HepG2 (cell line): Measurements from ENCODE around the gene TATDN2. TPM values are rescaled to one million over a fixed set of nuclear protein-coding genes. Genes with fewer than 3 reads are reported as not detected.

Experiments used
- BORCS8-MEF2B ChIP-seq: sonication (generic); formaldehyde crosslinking; IDR thresholded peaks from 2 replicates; pipeline ENCODE4 v1.8.0; 2022; ENCODE audit warnings: mild to moderate bottlenecking, missing genetic modification reagents
- CBX2 ChIP-seq, 2 experiments: fragments of 200-600 bp in 1 of 2; sonication (generic); formaldehyde crosslinking in 1 of 2; IDR thresholded peaks; 2 replicates each; pipeline versions ENCODE4 v1.7.0 to v1.8.1; 2018 to 2022; ENCODE audit warnings: low read depth in 2 of 2, low read length in 1 of 2, mild to moderate bottlenecking in 1 of 2, missing genetic modification reagents in 1 of 2
- HNF4G ChIP-seq, 2 experiments: sonication (generic) in 1 of 2; formaldehyde crosslinking in 1 of 2; IDR thresholded peaks; 2 replicates each; pipeline versions ENCODE4 v1.4.0 to v1.6.1; 2011 to 2020; ENCODE audit warnings: borderline replicate concordance in 2 of 2, low read depth in 2 of 2, mild to moderate bottlenecking in 2 of 2, low read length in 1 of 2, missing genetic modification reagents in 1 of 2, moderate library complexity in 1 of 2
- JDP2 ChIP-seq: sonication (generic); formaldehyde crosslinking; IDR thresholded peaks from 2 replicates; pipeline ENCODE4 v1.8.1; 2022; ENCODE audit warnings: missing genetic modification reagents, borderline replicate concordance
- MED1 ChIP-seq: sonication (generic); formaldehyde crosslinking; IDR thresholded peaks from 2 replicates; pipeline ENCODE4 v1.4.0; 2020; ENCODE audit warnings: missing genetic modification reagents
- PAF1 ChIP-seq: IDR thresholded peaks from 2 replicates; pipeline ENCODE4 v1.6.1; 2016; ENCODE audit warnings: missing genetic modification reagents, missing compliant biosample characterization
- ZNF280D ChIP-seq: sonication (generic); formaldehyde crosslinking; IDR thresholded peaks from 2 replicates; pipeline ENCODE4 v1.5.1; 2020; ENCODE audit warnings: mild to moderate bottlenecking, missing genetic modification reagents
- ZNF614 ChIP-seq: IDR thresholded peaks from 2 replicates; pipeline ENCODE4 v1.6.1; 2018; ENCODE audit warnings: missing biosample characterization, missing genetic modification reagents, inconsistent platforms, borderline replicate concordance
- ZNF766 ChIP-seq: sonication (generic); formaldehyde crosslinking; IDR thresholded peaks from 2 replicates; pipeline ENCODE4 v1.5.0; 2020; ENCODE audit warnings: missing genetic modification reagents, borderline replicate concordance
- ZSCAN9 ChIP-seq: IDR thresholded peaks from 2 replicates; pipeline ENCODE4 v1.6.1; 2016; ENCODE audit warnings: borderline replicate concordance
- polyA plus RNA-seq, 8 experiments: library from polyadenylated mRNA; depleted of rRNA in 3 of 8; stranded (reverse) in 7 of 8; unstranded in 1 of 8; fragments of >200 nt; fragmentation: Illumina TruSeq in 4 of 8; extraction: Trizol in 4 of 8; gene quantifications; 2 replicates each; pipeline versions ENCODE4 v1.2.1 to v1.2.3, GENCODE V29; 2011 to 2016; ENCODE audit warnings: low read depth in 4 of 8, missing spikeins in 1 of 8, mixed read lengths in 1 of 8; ENCODE audit not compliant: insufficient read depth in 1 of 8
- total RNA-seq, 5 experiments: library from RNA; depleted of rRNA; stranded (reverse); fragments of >200 nt; fragmentation: Illumina TruSeq; extraction: Trizol; gene quantifications; 2 replicates each; pipeline ENCODE4 v1.2.3, GENCODE V29; 2016; ENCODE audit warnings: low read depth in 1 of 5
- TF ChIP-seq, protein P1 (sequence below): IDR thresholded peaks from 2 replicates; pipeline ENCODE4 v1.6.1; 2016
- TF ChIP-seq, protein P2 (sequence below): sonication (generic); formaldehyde crosslinking; IDR thresholded peaks from one replicate; pipeline ENCODE4 v1.5.1; 2020; ENCODE audit warnings: mild to moderate bottlenecking, missing genetic modification reagents; ENCODE audit errors: not compliant biosample characterization

Gene TATDN2
- total and polyA plus RNA-seq, 2 of the 13 experiments (the other 11 are each of a cell fraction or from before 2014, with no cell fraction given), result 12.1 to 21.9 TPM

DNA sequence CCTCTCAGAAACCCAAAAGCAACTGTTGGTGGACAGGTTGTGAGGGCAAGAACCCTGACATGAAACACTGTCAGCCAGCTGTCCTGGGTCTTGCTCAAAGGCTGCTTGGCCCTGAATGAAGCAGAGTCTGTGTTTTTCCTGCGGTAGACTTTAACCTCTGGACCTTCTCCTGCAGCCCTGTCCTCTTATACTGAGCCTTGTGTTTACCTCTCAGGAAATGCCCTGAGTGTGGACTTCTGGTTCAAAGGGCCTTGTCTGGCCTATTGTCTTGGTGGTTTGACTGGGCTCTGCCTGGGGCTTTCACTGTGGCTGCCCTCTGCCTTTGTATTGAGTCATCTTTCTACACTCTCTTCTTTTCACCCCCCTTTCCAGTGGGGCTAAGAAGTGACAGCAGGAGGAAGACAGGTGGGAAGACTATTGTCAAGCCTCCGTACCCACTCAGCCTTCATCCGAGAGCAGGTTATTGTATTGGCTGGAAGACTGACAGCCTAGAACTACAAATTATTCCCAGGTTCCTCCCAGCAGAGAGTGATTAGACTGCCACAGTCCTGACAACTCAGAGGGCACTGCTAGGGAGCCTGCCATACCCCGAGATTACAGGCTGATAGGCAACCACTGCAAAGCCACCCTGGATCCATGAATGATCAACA, 69.2 kb downstream of the TATDN2 start (continued):
- peak; percentile 73; the same call in 1 of the 2 replicates for TF ChIP-seq ZNF766 (CRISPR knock-in tag)
- TF ChIP-seq ZNF614 (CRISPR knock-in tag), result peak; percentile 83; the same call in 1 of the 2 replicates
- peak; percentile 82; the same call in 1 of the 2 replicates for TF ChIP-seq ZSCAN9 (CRISPR knock-in tag)
- TF ChIP-seq, protein P1, sequence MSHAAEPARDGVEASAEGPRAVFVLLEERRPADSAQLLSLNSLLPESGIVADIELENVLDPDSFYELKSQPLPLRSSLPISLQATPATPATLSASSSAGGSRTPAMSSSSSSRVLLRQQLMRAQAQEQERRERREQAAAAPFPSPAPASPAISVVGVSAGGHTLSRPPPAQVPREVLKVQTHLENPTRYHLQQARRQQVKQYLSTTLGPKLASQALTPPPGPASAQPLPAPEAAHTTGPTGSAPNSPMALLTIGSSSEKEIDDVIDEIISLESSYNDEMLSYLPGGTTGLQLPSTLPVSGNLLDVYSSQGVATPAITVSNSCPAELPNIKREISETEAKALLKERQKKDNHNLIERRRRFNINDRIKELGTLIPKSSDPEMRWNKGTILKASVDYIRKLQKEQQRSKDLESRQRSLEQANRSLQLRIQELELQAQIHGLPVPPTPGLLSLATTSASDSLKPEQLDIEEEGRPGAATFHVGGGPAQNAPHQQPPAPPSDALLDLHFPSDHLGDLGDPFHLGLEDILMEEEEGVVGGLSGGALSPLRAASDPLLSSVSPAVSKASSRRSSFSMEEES, result peak; percentile 47; the same call in 1 of the 2 replicates
- no peak for TF ChIP-seq CBX2 (IDR thresholded peaks at IDR 0.05; ENCODE audit: low read depth, low read length)
- no peak for TF ChIP-seq CBX2 (CRISPR knock-in tag; IDR thresholded peaks at IDR 0.05; ENCODE audit: low read depth)
- peak; percentile 71; the same call in 1 of the 2 replicates for TF ChIP-seq ZNF280D
- no peak for TF ChIP-seq PAF1
- TF ChIP-seq HNF4G (IDR thresholded peaks at IDR 0.05; ENCODE audit: borderline replicate concordance, low read depth, low read length), result peak; percentile 100
- peak; percentile 99 for TF ChIP-seq HNF4G (CRISPR knock-in tag; IDR thresholded peaks at IDR 0.05; ENCODE audit: borderline replicate concordance, low read depth)
- TF ChIP-seq JDP2, result no peak
- TF ChIP-seq MED1 (CRISPR knock-in tag), result peak; percentile 91
- TF ChIP-seq, protein P2, sequence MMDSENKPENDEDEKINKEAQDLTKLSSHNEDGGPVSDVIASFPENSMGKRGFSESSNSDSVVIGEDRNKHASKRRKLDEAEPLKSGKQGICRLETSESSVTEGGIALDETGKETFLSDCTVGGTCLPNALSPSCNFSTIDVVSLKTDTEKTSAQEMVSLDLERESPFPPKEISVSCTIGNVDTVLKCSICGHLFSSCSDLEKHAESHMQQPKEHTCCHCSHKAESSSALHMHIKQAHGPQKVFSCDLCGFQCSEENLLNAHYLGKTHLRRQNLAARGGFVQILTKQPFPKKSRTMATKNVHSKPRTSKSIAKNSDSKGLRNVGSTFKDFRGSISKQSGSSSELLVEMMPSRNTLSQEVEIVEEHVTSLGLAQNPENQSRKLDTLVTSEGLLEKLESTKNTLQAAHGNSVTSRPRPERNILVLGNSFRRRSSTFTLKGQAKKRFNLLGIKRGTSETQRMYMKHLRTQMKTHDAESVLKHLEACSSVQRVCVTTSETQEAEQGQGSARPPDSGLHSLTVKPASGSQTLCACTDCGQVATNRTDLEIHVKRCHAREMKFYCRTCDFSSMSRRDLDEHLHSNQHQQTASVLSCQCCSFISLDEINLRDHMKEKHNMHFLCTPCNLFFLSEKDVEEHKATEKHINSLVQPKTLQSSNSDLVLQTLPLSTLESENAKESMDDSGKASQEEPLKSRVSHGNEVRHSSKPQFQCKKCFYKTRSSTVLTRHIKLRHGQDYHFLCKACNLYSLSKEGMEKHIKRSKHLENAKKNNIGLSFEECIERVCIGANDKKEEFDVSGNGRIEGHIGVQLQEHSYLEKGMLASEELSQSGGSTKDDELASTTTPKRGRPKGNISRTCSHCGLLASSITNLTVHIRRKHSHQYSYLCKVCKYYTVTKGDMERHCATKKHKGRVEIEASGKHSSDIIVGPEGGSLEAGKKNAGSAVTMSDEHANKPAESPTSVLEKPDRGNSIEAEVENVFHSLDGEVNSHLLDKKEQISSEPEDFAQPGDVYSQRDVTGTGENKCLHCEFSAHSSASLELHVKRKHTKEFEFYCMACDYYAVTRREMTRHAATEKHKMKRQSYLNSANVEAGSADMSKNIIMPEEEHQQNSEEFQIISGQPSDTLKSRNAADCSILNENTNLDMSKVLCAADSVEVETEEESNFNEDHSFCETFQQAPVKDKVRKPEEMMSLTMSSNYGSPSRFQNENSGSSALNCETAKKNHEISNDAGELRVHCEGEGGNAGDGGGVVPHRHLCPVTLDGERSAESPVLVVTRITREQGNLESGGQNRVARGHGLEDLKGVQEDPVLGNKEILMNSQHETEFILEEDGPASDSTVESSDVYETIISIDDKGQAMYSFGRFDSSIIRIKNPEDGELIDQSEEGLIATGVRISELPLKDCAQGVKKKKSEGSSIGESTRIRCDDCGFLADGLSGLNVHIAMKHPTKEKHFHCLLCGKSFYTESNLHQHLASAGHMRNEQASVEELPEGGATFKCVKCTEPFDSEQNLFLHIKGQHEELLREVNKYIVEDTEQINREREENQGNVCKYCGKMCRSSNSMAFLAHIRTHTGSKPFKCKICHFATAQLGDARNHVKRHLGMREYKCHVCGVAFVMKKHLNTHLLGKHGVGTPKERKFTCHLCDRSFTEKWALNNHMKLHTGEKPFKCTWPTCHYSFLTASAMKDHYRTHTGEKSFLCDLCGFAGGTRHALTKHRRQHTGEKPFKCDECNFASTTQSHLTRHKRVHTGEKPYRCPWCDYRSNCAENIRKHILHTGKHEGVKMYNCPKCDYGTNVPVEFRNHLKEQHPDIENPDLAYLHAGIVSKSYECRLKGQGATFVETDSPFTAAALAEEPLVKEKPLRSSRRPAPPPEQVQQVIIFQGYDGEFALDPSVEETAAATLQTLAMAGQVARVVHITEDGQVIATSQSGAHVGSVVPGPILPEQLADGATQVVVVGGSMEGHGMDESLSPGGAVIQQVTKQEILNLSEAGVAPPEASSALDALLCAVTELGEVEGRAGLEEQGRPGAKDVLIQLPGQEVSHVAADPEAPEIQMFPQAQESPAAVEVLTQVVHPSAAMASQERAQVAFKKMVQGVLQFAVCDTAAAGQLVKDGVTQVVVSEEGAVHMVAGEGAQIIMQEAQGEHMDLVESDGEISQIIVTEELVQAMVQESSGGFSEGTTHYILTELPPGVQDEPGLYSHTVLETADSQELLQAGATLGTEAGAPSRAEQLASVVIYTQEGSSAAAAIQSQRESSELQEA (CRISPR knock-in tag), result no peak
- no peak for TF ChIP-seq BORCS8-MEF2B (CRISPR knock-in tag)
